Measurements from ENCODE around the gene FOXK1. TPM values are rescaled to one million over a fixed set of nuclear protein-coding genes. Genes with fewer than 3 reads are reported as not detected.

The FOXK1 gene
- total RNA-seq, 2 donors from 2014 or later, result 17.3 to 47.5 TPM

DNA sequence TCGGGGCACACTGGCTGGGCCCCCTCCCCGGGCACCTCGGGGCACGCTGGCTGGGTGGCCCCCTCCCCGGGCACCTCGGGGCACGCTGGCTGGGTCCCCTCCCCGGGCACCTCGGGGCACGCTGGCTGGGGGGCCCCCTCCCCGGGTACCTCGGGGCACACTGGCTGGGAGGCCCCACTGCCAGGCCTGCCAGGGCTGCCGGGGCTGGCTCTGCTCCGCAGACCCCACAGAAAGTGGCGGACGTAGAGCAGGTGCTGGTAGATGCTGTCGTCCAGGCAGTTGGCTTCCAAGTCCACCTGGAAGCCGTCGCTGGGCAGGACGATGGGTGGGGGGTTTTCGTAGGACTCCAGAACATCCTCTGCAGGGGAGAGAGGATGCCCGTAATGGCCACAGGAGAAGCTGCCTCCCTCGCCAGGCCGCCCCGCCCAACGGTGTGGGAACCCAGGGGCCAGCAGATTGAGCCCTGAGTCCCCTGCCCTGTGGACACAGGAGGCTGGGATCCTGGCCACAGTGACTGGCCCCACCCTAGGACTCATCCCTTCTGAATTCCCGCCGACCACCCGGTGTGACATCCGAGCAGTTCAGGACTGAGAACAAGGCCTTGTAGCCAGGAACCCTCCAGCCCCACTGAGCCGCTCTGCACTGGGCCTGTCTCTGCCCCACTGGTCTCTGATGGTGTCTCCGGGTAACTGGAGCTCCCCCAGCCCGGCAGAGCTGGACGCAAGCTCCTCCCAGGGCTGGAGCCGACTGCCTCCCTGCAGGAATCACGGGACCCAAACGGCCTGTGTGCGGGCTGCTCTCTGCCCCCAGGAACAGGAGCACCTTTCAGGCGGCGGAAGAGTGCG, 121.5 kb downstream of the FOXK1 start:
- H3K36me3 ChIP-seq, result no peaks in the 10 kb centered on the region
- WGBS, result 74% methylated on average over 36 of the region's 41 CpGs
- TF ChIP-seq, protein P1, sequence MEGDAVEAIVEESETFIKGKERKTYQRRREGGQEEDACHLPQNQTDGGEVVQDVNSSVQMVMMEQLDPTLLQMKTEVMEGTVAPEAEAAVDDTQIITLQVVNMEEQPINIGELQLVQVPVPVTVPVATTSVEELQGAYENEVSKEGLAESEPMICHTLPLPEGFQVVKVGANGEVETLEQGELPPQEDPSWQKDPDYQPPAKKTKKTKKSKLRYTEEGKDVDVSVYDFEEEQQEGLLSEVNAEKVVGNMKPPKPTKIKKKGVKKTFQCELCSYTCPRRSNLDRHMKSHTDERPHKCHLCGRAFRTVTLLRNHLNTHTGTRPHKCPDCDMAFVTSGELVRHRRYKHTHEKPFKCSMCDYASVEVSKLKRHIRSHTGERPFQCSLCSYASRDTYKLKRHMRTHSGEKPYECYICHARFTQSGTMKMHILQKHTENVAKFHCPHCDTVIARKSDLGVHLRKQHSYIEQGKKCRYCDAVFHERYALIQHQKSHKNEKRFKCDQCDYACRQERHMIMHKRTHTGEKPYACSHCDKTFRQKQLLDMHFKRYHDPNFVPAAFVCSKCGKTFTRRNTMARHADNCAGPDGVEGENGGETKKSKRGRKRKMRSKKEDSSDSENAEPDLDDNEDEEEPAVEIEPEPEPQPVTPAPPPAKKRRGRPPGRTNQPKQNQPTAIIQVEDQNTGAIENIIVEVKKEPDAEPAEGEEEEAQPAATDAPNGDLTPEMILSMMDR (IDR thresholded peaks at IDR 0.05), result no peak
- no peak overlapping the region for H3K27ac ChIP-seq
- H3K4me3 ChIP-seq, result no peak overlapping the region
- no peaks in the 10 kb centered on the region for H3K27me3 ChIP-seq (replicated peaks; ENCODE audit: insufficient read depth)
- no peaks in the 10 kb centered on the region for H3K9me3 ChIP-seq
- H3K4me1 ChIP-seq (replicated peaks), result no peaks in the 10 kb centered on the region
- intact Hi-C loops (cut with DNase I), result no loop called here
- no peak for DNase-seq (ENCODE audit: low spot score)

DNA sequence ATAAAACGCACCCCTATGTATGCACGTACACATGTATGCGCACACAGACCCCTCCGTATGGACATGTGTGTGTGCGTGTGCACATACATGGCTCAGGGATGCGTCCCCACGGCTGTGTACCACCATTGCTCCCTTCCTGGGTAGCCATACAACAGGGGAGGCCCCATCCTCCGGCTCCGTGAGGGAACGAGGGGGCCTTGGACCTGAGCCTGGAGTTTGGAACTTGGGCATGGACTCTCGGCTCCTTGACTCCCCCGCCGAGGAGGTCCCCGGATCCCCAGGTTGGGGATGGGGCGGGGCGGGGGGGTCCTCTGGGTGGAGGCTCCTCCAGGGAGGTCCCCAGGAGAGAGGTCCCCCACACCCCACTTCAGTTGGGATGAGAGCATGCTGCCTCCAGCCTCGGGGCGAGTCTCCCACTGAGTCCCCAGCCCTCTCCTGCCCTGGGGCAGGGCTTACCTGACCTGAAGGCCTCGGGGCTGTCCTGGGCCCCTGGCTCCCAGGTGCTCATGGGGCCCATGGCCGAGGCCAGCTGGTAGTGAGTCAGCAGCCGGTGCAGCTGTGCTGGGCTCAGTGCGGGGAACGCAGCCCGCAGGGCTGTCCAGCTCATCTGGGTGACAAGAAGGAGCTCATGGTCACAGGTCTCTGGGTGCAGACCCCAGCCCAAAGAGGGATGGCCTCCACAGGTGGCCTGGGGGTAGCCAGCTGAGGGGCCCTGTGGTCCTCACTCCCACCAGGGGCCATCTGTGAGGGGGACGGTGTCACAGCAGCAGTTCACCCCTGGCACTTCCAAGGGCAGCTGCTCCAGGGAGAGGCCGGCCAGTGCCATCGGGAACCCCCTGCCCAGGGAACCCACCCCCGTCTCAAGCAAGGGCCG, 123.3 kb downstream of the FOXK1 start:
- intact Hi-C loops (cut with DNase I), result no loop called here
- H3K27me3 ChIP-seq (replicated peaks; ENCODE audit: insufficient read depth), result no peaks in the 10 kb centered on the region
- 86% methylated on average over 27 of the region's 29 CpGs for WGBS
- no peaks in the 10 kb centered on the region for H3K4me1 ChIP-seq (replicated peaks)
- DNase-seq (ENCODE audit: low spot score), result no peak
- TF ChIP-seq POLR2A (IDR thresholded peaks at IDR 0.05) (no peak), POLR2AphosphoS5 (IDR thresholded peaks at IDR 0.05) (no peak)
- TF ChIP-seq, protein P1 (IDR thresholded peaks at IDR 0.05), result no peak
- H3K36me3 ChIP-seq, result no peaks in the 10 kb centered on the region
- H3K4me3 ChIP-seq, result no peak overlapping the region
- no peaks in the 10 kb centered on the region for H3K9me3 ChIP-seq
- no peak overlapping the region for H3K27ac ChIP-seq

DNA sequence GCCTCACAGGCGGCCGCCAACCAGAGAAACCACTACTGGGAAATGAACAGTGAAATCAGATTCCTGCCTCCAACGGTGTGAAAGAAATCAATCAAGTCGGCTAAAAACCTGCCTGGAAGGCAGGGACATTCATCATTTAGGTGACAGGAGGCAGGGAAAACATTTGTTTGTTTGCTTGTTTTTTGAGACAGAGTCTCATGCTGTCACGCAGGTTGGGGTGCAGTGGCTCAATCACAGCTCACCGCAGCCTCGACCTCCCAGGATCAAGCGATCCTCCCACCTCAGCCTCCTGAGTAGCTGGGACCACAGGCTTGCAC, 123.8 kb downstream of the FOXK1 start:
- DNase-seq (ENCODE audit: low spot score), result no peak
- Histone ChIP-seq H3K9me3 (no peaks in the 10 kb centered on the region), H3K36me3 (no peaks in the 10 kb centered on the region), H3K4me3 (no peak overlapping the region), H3K4me1 (replicated peaks) (no peaks in the 10 kb centered on the region), H3K27me3 (replicated peaks; ENCODE audit: insufficient read depth) (no peaks in the 10 kb centered on the region), H3K27ac (no peak overlapping the region)
- WGBS, result 78% methylated on average over 8 of the region's 8 CpGs
- intact Hi-C loops (cut with DNase I), result no loop called here
- TF ChIP-seq POLR2AphosphoS5 (IDR thresholded peaks at IDR 0.05), result no peak
- no peak for TF ChIP-seq POLR2A (IDR thresholded peaks at IDR 0.05)
- TF ChIP-seq, protein P1 (IDR thresholded peaks at IDR 0.05), result no peak

DNA sequence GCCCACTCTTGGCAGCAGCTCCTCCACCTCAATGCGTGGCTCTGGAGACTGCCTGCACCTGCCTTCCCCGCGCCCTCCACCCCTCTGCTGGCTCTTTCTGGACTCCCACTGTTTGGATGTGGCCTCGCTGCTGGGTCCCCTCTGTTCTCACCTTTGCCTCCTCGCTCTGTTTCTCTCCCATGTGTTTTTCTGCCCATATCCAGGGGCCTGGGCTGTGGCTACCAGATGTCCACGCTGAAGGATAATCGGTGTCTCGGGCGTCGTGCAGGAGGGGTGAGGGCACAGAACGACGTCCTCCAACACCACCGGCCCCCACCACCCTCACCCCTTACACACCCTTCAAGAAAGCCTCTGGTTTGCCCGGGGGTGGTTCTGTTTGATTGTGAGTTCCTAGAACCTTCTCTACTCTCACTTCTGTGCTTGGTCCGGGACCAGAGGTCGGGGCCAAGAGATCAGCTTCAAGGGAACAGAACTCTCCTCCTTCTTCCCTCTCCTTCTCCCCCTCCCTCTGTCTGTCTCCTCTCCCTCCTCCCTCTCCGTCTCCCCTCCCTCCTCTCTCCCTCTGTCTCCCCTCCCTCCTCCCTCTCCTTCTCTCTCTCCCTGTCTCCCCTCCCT, 125.0 kb downstream of the FOXK1 start:
- intact Hi-C loops (cut with DNase I), result no loop called here

More for the DNA sequence above, 125.0 kb downstream of the FOXK1 start:
- WGBS, result 60% methylated on average over 17 of the region's 17 CpGs
- H3K27ac ChIP-seq, result no peak overlapping the region
- no peak for DNase-seq (ENCODE audit: low spot score)
- H3K4me1 ChIP-seq (replicated peaks), result no peaks in the 10 kb centered on the region
- H3K36me3 ChIP-seq, result no peaks in the 10 kb centered on the region
- TF ChIP-seq POLR2AphosphoS5 (IDR thresholded peaks at IDR 0.05), result no peak
- no peak for TF ChIP-seq POLR2A (IDR thresholded peaks at IDR 0.05)
- TF ChIP-seq, protein P1 (IDR thresholded peaks at IDR 0.05), result no peak
- no peaks in the 10 kb centered on the region for H3K9me3 ChIP-seq
- no peak overlapping the region for H3K4me3 ChIP-seq
- H3K27me3 ChIP-seq (replicated peaks; ENCODE audit: insufficient read depth), result no peaks in the 10 kb centered on the region

Measured in prostate gland (tissue), 2 donors.